Measurements from ENCODE around the gene MAP2K1.

- no peak for TF ChIP-seq EZH2 (IDR thresholded peaks at IDR 0.05; ENCODE audit: insufficient read depth, low read length)
- TF ChIP-seq, protein P1, sequence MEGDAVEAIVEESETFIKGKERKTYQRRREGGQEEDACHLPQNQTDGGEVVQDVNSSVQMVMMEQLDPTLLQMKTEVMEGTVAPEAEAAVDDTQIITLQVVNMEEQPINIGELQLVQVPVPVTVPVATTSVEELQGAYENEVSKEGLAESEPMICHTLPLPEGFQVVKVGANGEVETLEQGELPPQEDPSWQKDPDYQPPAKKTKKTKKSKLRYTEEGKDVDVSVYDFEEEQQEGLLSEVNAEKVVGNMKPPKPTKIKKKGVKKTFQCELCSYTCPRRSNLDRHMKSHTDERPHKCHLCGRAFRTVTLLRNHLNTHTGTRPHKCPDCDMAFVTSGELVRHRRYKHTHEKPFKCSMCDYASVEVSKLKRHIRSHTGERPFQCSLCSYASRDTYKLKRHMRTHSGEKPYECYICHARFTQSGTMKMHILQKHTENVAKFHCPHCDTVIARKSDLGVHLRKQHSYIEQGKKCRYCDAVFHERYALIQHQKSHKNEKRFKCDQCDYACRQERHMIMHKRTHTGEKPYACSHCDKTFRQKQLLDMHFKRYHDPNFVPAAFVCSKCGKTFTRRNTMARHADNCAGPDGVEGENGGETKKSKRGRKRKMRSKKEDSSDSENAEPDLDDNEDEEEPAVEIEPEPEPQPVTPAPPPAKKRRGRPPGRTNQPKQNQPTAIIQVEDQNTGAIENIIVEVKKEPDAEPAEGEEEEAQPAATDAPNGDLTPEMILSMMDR (IDR thresholded peaks at IDR 0.05; ENCODE audit: insufficient read depth, low read depth, low read length), result no peak
These were observed 36.4 kb downstream of the MAP2K1 start for GRCh38 chr15:66423149-66423548.
